Pons (tissue), 1 donor: ENCODE results near the gene ITGA4.

Experiments used
- DNase-seq: peaks from one replicate; pipeline ENCODE4 v3.0.0-alpha.2; 2016; ENCODE audit warnings: low spot score

Gene ITGA4

DNA sequence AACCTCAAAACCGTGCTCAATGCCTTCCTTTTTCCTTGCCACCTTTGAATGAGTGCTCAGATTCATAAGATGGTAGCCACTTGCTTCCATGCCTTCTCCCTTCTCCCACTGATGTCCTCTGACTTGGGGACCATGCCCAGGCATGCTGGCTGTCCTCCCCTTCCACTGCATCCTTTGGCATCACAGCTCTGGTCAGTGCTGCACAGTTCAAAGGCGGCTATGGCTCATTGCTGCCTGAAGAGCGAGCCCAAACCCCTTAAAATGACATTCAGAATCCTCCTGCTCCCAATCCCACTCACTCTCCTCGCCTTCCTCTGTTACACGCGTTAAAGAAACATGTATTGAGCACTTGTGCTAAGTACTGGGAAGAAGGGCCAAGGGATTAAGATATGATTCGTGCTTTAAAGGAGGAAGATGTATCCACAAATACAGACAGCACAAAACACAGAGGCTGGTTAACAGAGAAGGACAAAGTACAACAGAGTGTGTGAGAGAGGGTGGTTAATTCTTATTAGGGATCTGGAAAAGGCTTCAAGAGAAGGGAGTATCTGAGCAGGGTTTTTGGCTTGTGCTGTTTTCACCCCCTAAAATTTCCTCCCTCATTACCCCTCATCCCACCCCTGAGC, 118.0 kb downstream of the ITGA4 start:
- no peak for DNase-seq

DNA sequence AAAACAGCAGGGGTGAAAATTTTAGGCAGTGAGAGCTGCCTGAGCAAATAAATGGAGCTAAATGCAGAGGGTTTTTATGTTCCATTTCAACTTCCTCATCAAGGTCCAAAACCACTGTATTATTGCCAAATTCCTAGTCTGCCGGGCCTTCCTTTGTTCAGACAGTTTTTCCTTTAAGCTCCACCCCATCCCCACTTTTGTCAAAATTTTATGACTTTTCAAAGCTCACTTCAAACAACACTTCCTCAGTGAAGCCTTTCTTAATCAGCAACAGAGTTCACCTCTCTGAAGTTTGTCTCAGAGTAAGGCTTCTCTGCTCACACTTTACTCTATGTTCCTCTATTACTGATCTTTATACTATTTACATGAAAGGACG, 118.5 kb downstream of the ITGA4 start:
- DNase-seq: no peak

DNA sequence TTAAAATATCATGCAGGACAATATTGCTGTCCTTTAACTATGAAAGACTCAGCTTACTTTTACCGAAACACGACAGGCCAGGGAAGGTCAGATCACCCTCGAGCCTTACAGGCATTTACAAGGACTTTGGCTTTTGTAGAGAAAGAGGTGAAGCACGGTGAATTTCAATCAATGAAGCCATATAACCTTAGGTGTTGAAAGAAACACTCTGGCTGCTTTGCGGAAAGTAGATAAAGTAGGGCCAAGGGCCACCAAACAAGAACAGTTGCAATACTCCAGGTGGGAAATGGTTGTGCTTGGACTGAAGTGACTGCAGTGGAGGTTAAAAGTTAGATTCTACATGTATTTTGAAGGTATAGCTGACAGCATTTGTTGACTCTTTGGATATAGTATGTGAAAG, 119.2 kb downstream of the ITGA4 start:
- no peak for DNase-seq

DNA sequence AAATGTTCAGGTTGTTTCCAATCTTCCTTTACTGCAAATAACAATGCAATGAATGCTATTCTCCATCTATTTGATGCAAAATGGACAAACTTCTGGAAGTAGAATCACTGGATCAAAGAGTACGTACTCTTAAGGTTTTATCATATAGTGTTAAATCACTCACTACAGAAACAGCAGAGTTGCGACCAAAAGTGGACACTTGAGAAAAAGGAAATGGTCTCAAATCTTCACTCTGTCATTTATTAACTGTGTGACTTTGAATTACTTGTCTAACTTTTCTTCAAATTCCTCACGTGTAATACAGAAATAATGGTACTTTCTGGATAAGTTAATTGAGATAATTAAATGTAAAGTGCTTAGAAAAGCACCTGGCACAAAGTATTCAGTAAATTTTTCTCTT, 121.6 kb downstream of the ITGA4 start:
- no peak for DNase-seq

DNA sequence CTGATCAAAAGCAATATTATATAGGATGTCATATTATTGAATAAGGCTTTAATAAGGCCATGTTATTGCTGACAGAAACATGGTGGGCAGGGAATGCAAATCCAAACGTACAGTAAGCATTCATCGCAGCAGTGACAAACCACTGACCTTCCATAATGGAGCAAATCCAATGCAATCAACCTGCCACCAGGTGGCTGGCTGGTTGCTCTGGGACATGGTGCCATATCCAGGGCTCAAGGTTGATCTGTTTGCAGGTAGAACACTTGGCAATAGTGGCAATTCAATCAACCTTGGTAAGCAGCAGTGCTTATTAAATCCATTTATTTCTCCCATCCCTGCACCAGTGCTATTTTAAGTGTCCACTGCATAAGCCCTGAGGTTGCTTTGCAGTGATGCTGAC, 124.3 kb downstream of the ITGA4 start:
- no peak for DNase-seq

DNA sequence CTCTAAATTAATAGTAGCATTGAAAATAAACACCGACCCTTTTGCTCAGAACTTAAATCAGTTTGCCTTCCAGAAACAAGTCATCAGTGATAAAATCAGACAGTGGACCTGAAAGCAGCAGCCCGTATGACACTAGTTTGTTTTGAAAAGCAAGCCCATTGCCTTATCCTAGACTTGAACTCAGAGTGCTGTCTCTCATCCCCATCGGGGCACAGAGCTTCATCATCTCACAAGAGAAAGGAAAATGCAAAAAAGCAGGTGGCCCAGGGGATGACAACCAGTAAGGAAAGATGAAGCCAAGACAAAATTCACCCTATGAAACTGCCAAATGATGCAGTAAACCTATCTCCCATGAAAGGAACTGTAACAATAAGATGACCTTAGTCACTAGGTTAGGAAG, 128.5 kb downstream of the ITGA4 start:
- DNase-seq: no peak
